Measurements from ENCODE around the gene RPS27L.
A peak's percentile ranks its signal among the peaks of the same experiment; 100 is the strongest.

RPS27L gene

DNA sequence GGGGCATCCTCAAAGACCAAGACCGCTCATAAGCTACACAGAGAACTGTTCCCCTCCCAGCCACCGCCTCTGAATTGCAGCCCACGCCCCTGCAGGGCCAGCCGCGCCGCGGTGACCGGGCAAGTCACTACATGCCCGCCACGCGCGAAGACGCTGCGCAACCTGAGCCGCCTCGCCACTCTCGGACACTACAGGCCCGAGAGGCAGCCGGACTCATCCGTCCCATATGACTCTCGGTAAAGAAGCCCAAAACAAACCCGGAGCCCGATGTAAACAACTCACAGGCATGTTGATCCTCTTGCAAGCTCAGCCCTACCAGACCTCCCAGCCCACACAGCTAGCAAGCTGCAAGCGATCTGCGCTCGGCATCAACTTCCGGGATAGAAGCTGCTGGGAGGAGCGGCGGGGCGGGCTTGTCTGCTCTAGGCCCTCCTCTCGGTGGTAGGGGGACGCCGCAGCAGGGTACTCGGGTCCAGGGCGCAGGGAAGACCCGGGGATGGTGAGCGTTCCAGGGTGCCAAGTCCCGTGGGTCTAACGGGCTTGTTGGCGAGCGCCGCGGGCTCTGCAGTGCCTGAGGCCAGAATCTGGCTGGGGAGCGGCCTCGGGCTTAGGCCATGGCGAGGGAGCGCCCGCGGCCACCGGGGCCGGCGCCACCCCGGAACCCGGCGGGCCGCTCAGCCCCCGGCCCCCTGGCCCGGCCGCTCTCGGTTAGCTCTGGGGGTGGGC is at the start of gene RPS27L (continued):
- TF ChIP-seq ZNF140 (tag by site-specific recombination; IDR thresholded peaks at IDR 0.05) (no peak), ZNF529 (tag by site-specific recombination; IDR thresholded peaks at IDR 0.05; ENCODE audit: insufficient replicate concordance) (no peak), ZNF658 (tag by site-specific recombination; IDR thresholded peaks at IDR 0.05) (no peak), ZNF768 (tag by site-specific recombination; IDR thresholded peaks at IDR 0.05) (peak; percentile 29; the same call in 1 of the 2 replicates), ZNF548 (tag by site-specific recombination; IDR thresholded peaks at IDR 0.05) (no peak), ZSCAN30 (tag by site-specific recombination; IDR thresholded peaks at IDR 0.05) (peak; percentile 55), SETDB1 (IDR thresholded peaks at IDR 0.05; ENCODE audit: insufficient read length, low read length) (no peak), HIC1 (tag by site-specific recombination; IDR thresholded peaks at IDR 0.05) (peak; percentile 87), ZNF621 (tag by site-specific recombination; IDR thresholded peaks at IDR 0.05) (no peak), SP3 (tag by site-specific recombination; IDR thresholded peaks at IDR 0.05) (peak; percentile 86), KLF10 (tag by site-specific recombination; IDR thresholded peaks at IDR 0.05) (peak; percentile 39; the same call in 1 of the 2 replicates), SP2 (tag by site-specific recombination; IDR thresholded peaks at IDR 0.05) (peak; percentile 75), GLIS1 (tag by site-specific recombination; IDR thresholded peaks at IDR 0.05) (peak; percentile 58), ZNF792 (tag by site-specific recombination; IDR thresholded peaks at IDR 0.05) (no peak), ZNF311 (tag by site-specific recombination; IDR thresholded peaks at IDR 0.05; ENCODE audit: borderline replicate concordance) (no peak), ZFP3 (tag by site-specific recombination; IDR thresholded peaks at IDR 0.05; ENCODE audit: low read depth) (no peak), ZBTB6 (tag by site-specific recombination; IDR thresholded peaks at IDR 0.05) (no peak), ZSCAN5A (tag by site-specific recombination; IDR thresholded peaks at IDR 0.05) (peak; percentile 53; the same call in 1 of the 2 replicates), ZBTB48 (tag by site-specific recombination; IDR thresholded peaks at IDR 0.05) (peak; percentile 39; the same call in 1 of the 2 replicates), HOXC10 (CRISPR knock-in tag; IDR thresholded peaks at IDR 0.05) (no peak), KLF8 (tag by site-specific recombination; IDR thresholded peaks at IDR 0.05) (peak; percentile 92), ZNF837 (tag by site-specific recombination; IDR thresholded peaks at IDR 0.05) (no peak), ZNF623 (tag by site-specific recombination; IDR thresholded peaks at IDR 0.05) (no peak), TCF7L2 (IDR thresholded peaks at IDR 0.05; ENCODE audit: borderline replicate concordance, low read depth, low read length) (no peak), ZNF202 (tag by site-specific recombination; IDR thresholded peaks at IDR 0.05; ENCODE audit: borderline replicate concordance) (no peak), ZNF221 (tag by site-specific recombination; IDR thresholded peaks at IDR 0.05; ENCODE audit: borderline replicate concordance) (no peak), REPIN1 (tag by site-specific recombination; IDR thresholded peaks at IDR 0.05; ENCODE audit: low read depth) (no peak)
- TF ChIP-seq, protein P1, sequence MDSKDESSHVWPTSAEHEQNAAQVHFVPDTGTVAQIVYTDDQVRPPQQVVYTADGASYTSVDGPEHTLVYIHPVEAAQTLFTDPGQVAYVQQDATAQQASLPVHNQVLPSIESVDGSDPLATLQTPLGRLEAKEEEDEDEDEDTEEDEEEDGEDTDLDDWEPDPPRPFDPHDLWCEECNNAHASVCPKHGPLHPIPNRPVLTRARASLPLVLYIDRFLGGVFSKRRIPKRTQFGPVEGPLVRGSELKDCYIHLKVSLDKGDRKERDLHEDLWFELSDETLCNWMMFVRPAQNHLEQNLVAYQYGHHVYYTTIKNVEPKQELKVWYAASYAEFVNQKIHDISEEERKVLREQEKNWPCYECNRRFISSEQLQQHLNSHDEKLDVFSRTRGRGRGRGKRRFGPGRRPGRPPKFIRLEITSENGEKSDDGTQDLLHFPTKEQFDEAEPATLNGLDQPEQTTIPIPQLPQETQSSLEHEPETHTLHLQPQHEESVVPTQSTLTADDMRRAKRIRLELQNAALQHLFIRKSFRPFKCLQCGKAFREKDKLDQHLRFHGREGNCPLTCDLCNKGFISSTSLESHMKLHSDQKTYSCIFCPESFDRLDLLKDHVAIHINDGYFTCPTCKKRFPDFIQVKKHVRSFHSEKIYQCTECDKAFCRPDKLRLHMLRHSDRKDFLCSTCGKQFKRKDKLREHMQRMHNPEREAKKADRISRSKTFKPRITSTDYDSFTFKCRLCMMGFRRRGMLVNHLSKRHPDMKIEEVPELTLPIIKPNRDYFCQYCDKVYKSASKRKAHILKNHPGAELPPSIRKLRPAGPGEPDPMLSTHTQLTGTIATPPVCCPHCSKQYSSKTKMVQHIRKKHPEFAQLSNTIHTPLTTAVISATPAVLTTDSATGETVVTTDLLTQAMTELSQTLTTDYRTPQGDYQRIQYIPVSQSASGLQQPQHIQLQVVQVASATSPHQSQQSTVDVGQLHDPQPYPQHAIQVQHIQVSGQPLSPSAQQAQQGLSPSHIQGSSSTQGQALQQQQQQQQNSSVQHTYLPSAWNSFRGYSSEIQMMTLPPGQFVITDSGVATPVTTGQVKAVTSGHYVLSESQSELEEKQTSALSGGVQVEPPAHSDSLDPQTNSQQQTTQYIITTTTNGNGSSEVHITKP (tag by site-specific recombination; IDR thresholded peaks at IDR 0.05): peak; percentile 35; the same call in 1 of the 2 replicates
- TF ChIP-seq, protein P2, sequence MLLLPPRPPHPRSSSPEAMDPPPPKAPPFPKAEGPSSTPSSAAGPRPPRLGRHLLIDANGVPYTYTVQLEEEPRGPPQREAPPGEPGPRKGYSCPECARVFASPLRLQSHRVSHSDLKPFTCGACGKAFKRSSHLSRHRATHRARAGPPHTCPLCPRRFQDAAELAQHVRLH (tag by site-specific recombination; IDR thresholded peaks at IDR 0.05): no peak
- TF ChIP-seq, protein P3, sequence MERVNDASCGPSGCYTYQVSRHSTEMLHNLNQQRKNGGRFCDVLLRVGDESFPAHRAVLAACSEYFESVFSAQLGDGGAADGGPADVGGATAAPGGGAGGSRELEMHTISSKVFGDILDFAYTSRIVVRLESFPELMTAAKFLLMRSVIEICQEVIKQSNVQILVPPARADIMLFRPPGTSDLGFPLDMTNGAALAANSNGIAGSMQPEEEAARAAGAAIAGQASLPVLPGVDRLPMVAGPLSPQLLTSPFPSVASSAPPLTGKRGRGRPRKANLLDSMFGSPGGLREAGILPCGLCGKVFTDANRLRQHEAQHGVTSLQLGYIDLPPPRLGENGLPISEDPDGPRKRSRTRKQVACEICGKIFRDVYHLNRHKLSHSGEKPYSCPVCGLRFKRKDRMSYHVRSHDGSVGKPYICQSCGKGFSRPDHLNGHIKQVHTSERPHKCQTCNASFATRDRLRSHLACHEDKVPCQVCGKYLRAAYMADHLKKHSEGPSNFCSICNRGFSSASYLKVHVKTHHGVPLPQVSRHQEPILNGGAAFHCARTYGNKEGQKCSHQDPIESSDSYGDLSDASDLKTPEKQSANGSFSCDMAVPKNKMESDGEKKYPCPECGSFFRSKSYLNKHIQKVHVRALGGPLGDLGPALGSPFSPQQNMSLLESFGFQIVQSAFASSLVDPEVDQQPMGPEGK (tag by site-specific recombination; IDR thresholded peaks at IDR 0.05): peak; percentile 48

All from HEK293 (cell line).